ENCODE measurements around the gene DOCK6. TPM values are rescaled to one million over a fixed set of nuclear protein-coding genes. Genes with fewer than 3 reads are reported as not detected.

Gene DOCK6
- total RNA-seq, 2 experiments from 2014 or later, result 24.1 to 74.6 TPM

DNA sequence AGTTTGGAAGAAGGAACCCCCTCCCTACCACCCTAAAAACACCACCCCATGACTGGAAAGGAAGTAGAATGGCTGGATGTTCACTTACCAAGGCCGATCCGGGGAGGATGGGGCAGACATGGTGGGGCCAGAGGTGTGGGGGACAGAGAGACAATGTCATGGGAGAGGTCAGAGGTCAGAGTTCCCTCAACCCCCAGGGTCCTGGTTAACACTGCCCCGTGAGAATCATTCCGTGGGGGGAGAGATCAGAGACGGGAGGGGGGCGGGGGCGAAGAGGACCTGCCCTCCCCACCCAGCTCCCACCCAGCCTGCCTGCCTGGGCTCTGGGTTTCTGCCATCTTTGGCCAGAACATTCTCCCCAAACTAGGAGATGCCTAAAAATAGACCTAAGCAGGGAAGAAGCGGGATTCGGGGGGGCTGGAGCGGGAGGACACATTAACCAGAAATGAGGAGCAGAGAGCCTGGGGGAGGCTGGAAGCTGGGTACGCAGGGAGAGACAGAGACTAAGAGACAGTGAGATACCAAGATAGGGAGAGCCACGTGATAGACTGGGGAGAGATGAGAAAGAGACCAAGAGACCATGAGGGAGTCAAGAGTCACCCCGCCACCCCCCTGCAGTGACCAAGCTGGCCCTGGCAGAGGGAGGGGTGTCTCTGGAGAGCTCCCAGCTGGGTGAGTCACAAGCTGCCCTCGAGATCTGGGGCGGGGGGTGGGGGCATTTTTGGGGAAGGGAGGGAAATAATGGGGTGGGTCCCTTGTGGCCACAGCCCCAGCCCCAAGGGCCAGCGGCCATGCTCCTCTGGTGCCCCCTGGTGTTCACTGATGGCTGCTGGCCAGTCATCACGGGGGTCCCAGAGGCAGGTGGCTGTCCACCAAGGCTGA is 58.9 kb downstream of the DOCK6 start:
- TF ChIP-seq, protein P1, sequence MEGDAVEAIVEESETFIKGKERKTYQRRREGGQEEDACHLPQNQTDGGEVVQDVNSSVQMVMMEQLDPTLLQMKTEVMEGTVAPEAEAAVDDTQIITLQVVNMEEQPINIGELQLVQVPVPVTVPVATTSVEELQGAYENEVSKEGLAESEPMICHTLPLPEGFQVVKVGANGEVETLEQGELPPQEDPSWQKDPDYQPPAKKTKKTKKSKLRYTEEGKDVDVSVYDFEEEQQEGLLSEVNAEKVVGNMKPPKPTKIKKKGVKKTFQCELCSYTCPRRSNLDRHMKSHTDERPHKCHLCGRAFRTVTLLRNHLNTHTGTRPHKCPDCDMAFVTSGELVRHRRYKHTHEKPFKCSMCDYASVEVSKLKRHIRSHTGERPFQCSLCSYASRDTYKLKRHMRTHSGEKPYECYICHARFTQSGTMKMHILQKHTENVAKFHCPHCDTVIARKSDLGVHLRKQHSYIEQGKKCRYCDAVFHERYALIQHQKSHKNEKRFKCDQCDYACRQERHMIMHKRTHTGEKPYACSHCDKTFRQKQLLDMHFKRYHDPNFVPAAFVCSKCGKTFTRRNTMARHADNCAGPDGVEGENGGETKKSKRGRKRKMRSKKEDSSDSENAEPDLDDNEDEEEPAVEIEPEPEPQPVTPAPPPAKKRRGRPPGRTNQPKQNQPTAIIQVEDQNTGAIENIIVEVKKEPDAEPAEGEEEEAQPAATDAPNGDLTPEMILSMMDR (conservative IDR thresholded peaks at IDR 0.05; ENCODE audit: low read length), result peak; percentile 83
- TF ChIP-seq EZH2phosphoT487 (IDR thresholded peaks at IDR 0.05; ENCODE audit: borderline replicate concordance, low read depth, low read length), result no peak
- no peaks in the 10 kb centered on the region for H3K79me2 ChIP-seq (ENCODE audit: insufficient read depth, low read depth, low read length)
- ChIA-PET CTCF (ENCODE audit: unreplicated experiment) (no interaction called here), POLR2A (interaction anchor here (0.6 to 0.7 kb wide), 2 partner anchors 59 to 107 kb away, joined by 3 read pairs; no protein-coding TSS in a partner anchor)
- H3K9me3 ChIP-seq (ENCODE audit: low read length), result no peaks in the 10 kb centered on the region
- H4K20me1 ChIP-seq (ENCODE audit: insufficient read depth, low read length), result no peaks in the 10 kb centered on the region
- no peaks in the 10 kb centered on the region for H3K9me2 ChIP-seq (ENCODE audit: insufficient read depth, low read length)
- BruUV-seq (replicated peaks), result no TSS peak
- peaks cover 51% of the 10 kb centered on the region for H3K4me1 ChIP-seq (ENCODE audit: insufficient read depth, low read length, poor library complexity, severe bottlenecking)
- H2AFZ ChIP-seq (ENCODE audit: low read length), result no peak overlapping the region
- no peak overlapping the region for H3K4me2 ChIP-seq (ENCODE audit: low read length)
- intact Hi-C loops (cut with micrococcal nuclease; ENCODE audit: unreplicated experiment), result loop anchor here (1.0 to 5.0 kb wide), 3 partner anchors 66 to 266 kb away; no protein-coding TSS in a partner anchor
- H3K27ac ChIP-seq (ENCODE audit: low read depth, low read length, poor library complexity, severe bottlenecking), result no peak overlapping the region
- DNase-seq (ENCODE audit: low spot score), result peak; percentile 58
- H3K36me3 ChIP-seq (ENCODE audit: insufficient read depth, low read length), result no peaks in the 10 kb centered on the region
- no peak overlapping the region for H3K4me3 ChIP-seq (ENCODE audit: low read depth, low read length, poor library complexity, severe bottlenecking)

DNA sequence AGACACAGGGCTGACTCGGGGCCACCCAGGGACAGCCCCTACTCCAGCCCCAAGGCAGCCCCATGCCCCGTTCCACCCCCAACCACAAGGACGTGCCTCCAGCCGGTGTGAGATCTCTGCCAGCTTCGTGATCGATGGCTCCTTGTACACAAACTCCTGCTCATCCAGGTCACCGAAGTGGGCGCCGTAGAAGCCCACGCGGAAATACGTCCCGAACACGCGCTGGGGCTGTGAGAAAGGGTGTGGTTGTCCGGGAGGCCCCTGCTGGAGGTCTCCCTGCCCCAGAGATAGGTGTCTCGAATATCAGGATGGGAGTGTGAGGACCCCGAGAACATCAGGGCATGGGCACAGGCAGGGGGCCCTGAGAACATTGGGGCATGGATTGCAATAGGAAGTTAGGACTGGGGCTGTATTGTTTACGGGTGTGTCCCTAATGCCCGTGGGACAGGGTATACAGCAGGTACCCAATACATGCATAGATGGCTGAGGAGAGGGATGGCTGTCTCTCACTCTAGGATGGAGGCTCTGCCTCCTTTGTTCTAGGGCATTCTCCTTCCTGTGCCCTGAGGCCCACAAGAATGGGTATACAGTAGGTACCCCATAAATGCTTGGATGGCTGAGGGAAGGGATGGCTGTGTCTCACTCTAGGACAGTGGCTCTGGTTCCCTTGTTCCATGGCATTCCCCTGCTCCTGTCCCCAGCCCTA is 59.7 kb downstream of the DOCK6 start:
- no peak overlapping the region for H2AFZ ChIP-seq (ENCODE audit: low read length)
- no peak overlapping the region for H3K4me2 ChIP-seq (ENCODE audit: low read length)
- no peaks in the 10 kb centered on the region for H3K9me3 ChIP-seq (ENCODE audit: low read length)
- H3K9me2 ChIP-seq (ENCODE audit: insufficient read depth, low read length), result no peaks in the 10 kb centered on the region
- no peak for TF ChIP-seq EZH2phosphoT487 (IDR thresholded peaks at IDR 0.05; ENCODE audit: borderline replicate concordance, low read depth, low read length)
- TF ChIP-seq, protein P1 (conservative IDR thresholded peaks at IDR 0.05; ENCODE audit: low read length), result no peak
- BruUV-seq (replicated peaks), result no TSS peak
- DNase-seq (ENCODE audit: low spot score), result no peak
- POLR2A ChIA-PET, result no interaction called here
- H3K27ac ChIP-seq (ENCODE audit: low read depth, low read length, poor library complexity, severe bottlenecking), result no peak overlapping the region
- H3K4me1 ChIP-seq (ENCODE audit: insufficient read depth, low read length, poor library complexity, severe bottlenecking), result peaks cover 58% of the 10 kb centered on the region
- CTCF ChIA-PET (ENCODE audit: unreplicated experiment), result no interaction called here
- H3K36me3 ChIP-seq (ENCODE audit: insufficient read depth, low read length), result no peaks in the 10 kb centered on the region
- intact Hi-C loops (cut with micrococcal nuclease; ENCODE audit: unreplicated experiment), result loop anchor here (1.0 to 5.0 kb wide), 3 partner anchors 65 to 265 kb away; no protein-coding TSS in a partner anchor
- no peaks in the 10 kb centered on the region for H4K20me1 ChIP-seq (ENCODE audit: insufficient read depth, low read length)
- H3K79me2 ChIP-seq (ENCODE audit: insufficient read depth, low read depth, low read length), result no peaks in the 10 kb centered on the region
- no peak overlapping the region for H3K4me3 ChIP-seq (ENCODE audit: low read depth, low read length, poor library complexity, severe bottlenecking)
